AG20443 (cell line): ENCODE data around the gene PRAMEF18.
"Not testable (repeated sequence)": the region's sequence is repeated elsewhere in the genome, so short reads cannot be mapped to it uniquely, and the experiment has no call there.

Experiments
- DNase-seq: peaks from one replicate; pipeline ENCODE4 v3.0.0; 2012; ENCODE audit warnings: low spot score, mixed read lengths

The PRAMEF18 gene

DNA sequence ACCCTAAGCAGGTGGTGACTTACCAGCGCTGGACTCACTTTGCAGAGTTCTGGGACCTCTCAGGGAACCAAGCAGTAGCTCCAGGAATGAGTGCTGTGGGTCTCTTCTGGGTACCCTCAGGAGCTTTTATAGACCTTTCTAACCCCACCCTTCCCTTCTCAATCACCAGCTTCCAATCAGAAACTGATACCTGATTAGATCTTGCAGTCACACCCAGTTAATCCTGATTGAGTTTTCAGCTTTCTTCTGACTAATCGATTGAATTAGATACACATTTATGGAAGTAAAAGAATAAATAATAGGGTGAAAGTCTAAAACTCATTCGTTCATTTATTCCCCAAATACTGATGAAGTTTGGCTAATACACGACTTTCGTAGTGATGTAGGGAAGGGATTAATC lies 24.6 kb downstream of the PRAMEF18 start, which contains the start of gene PRAMEF13:
Gene PRAMEF13 (minus strand): TSS at position 101 of the 400 bp plus-strand sequence. CDS start 1,820 bp downstream, outside the sequence.
- not testable (repeated sequence) for DNase-seq
